RWPE2 (cell line): Measurements from ENCODE around the gene OR10A5.

Experiments used
- ATAC-seq: fragments of 200-7000 bp; cut with Tn5 transposase; 3 replicates; pipeline ENCODE4 v1.9.1; 2021; ENCODE audit warnings: low read depth
- DNase-seq: peaks from one replicate; pipeline ENCODE4 v3.0.0-alpha.2; 2020; ENCODE audit warnings: low spot score
- H3K27ac ChIP-seq: fragments of 450-650 bp; 2 replicates; pipeline ENCODE4 v1.5.1; 2017; ENCODE audit warnings: mild to moderate bottlenecking; ENCODE audit not compliant: poor library complexity, severe bottlenecking
- H3K27me3 ChIP-seq: fragments of 250-450 bp; sonication (Bioruptor Pico); 2 replicates; pipeline ENCODE4 v1.5.1; 2021; ENCODE audit warnings: mild to moderate bottlenecking, moderate library complexity; ENCODE audit not compliant: insufficient read depth, poor library complexity, severe bottlenecking
- H3K36me3 ChIP-seq: fragments of 250-450 bp; sonication (Bioruptor Pico); 2 replicates; pipeline ENCODE4 v1.5.1; 2020; ENCODE audit warnings: low read depth, mild to moderate bottlenecking, moderate library complexity
- H3K4me1 ChIP-seq: fragments of 250-450 bp; sonication (Bioruptor Pico); 2 replicates; pipeline ENCODE4 v1.5.1; 2021; ENCODE audit warnings: mild to moderate bottlenecking, moderate library complexity; ENCODE audit not compliant: insufficient read depth, poor library complexity, severe bottlenecking
- H3K4me3 ChIP-seq: fragments of 250-450 bp; sonication (Bioruptor Pico); 2 replicates; pipeline ENCODE4 v1.5.1; 2021; ENCODE audit warnings: mild to moderate bottlenecking, moderate library complexity; ENCODE audit not compliant: severe bottlenecking
- H3K9me3 ChIP-seq: fragments of 250-450 bp; sonication (Bioruptor Pico); 2 replicates; pipeline ENCODE4 v1.5.1; 2021; ENCODE audit warnings: mild to moderate bottlenecking, moderate library complexity; ENCODE audit not compliant: severe bottlenecking
- CTCF ChIP-seq: fragments of 450-650 bp; IDR thresholded peaks from one replicate; pipeline ENCODE4 v1.5.1; 2017; ENCODE audit warnings: mild to moderate bottlenecking, moderate library complexity; ENCODE audit not compliant: poor library complexity, severe bottlenecking

OR10A5 gene

GRCh38 chr11:6894097-6894496 lies 48.6 kb downstream of the OR10A5 start:
- no peak for TF ChIP-seq CTCF

GRCh38 chr11:6895010-6895409 lies 49.5 kb downstream of the OR10A5 start:
- Histone ChIP-seq H3K27me3 (no peaks in the 10 kb centered on the region), H3K36me3 (no peaks in the 10 kb centered on the region), H3K9me3 (no peaks in the 10 kb centered on the region), H3K4me1 (no peaks in the 10 kb centered on the region), H3K27ac (no peak overlapping the region), H3K4me3 (no peak overlapping the region)
- DNase-seq = no peak
- no peak for TF ChIP-seq CTCF
- no peak for ATAC-seq

More at GRCh38 chr11:6894097-6894496, 48.6 kb downstream of the OR10A5 start:
- Histone ChIP-seq H3K9me3 (no peaks in the 10 kb centered on the region), H3K36me3 (no peaks in the 10 kb centered on the region), H3K27ac (no peak overlapping the region), H3K4me1 (no peaks in the 10 kb centered on the region), H3K4me3 (no peak overlapping the region), H3K27me3 (no peaks in the 10 kb centered on the region)
- ATAC-seq (0 out of 3 replicates have a peak, but pooled peaks have one; percentile 29), DNase-seq (no peak)
